Caco-2 (cell line): Measurements from ENCODE around the gene TIMM44. TPM values are rescaled to one million over a fixed set of nuclear protein-coding genes. Genes with fewer than 3 reads are reported as not detected.
"Not testable (repeated sequence)": the region's sequence is repeated elsewhere in the genome, so short reads cannot be mapped to it uniquely, and the experiment has no call there.

Experiments used
- BruUV-seq: library from RNA; stranded (reverse); fragments of 400-500 nt; replicated peaks from 2 replicates; lab custom pipeline; 2021; lab: Mats Ljungman, UMichigan
- CTCF ChIA-PET: fragments of 300-600 bp; sonication (Branson Sonifier 250); formaldehyde crosslinking; loops from one replicate; lab custom pipeline; 2022; ENCODE audit warnings: antibody characterized with exemption; lab: Charles Lee
- POLR2A ChIA-PET: fragments of 300-600 bp; sonication (Branson Sonifier 250); formaldehyde crosslinking; loops from one replicate; lab custom pipeline; 2022; ENCODE audit warnings: antibody characterized with exemption; lab: Charles Lee
- DNase-seq, 2 experiments: peaks; one replicate each; pipeline versions ENCODE4 v3.0.0 to v3.0.0-alpha.2; 2020 to 2022
- H3K27me3 ChIP-seq: replicated peaks from 2 replicates; pipeline ENCODE4 v1.6.0; 2011; ENCODE audit warnings: low read length; ENCODE audit not compliant: control insufficient read depth, insufficient read depth
- H3K36me3 ChIP-seq: 2 replicates; pipeline ENCODE4 v1.5.1; 2011; ENCODE audit warnings: low read length; ENCODE audit not compliant: control insufficient read depth, insufficient read depth
- H3K4me1 ChIP-seq: fragments of 250-450 bp; sonication (Bioruptor Pico); 2 replicates; pipeline ENCODE4 v1.5.1; 2020; ENCODE audit warnings: mild to moderate bottlenecking
- H3K4me3 ChIP-seq: 2 replicates; pipeline ENCODE4 v1.5.1; 2011; ENCODE audit warnings: low read depth, mild to moderate bottlenecking, control low read depth, low read length
- H3K9me3 ChIP-seq: fragments of 250-450 bp; sonication (Bioruptor Pico); 2 replicates; pipeline ENCODE4 v1.5.1; 2020; ENCODE audit warnings: mild to moderate bottlenecking, moderate library complexity
- H3K27ac Mint-ChIP-seq: one replicate; pipeline ENCODE4 v1.8.0; 2022; ENCODE audit warnings: mixed read lengths; ENCODE audit not compliant: unreplicated experiment
- H3K27me3 Mint-ChIP-seq: one replicate; pipeline ENCODE4 v1.8.0; 2022; ENCODE audit warnings: mixed read lengths; ENCODE audit not compliant: insufficient read depth, unreplicated experiment
- H3K36me3 Mint-ChIP-seq: one replicate; pipeline ENCODE4 v1.8.0; 2022; ENCODE audit warnings: mild to moderate bottlenecking, mixed read lengths; ENCODE audit not compliant: insufficient read depth, unreplicated experiment
- H3K4me1 Mint-ChIP-seq: one replicate; pipeline ENCODE4 v1.8.0; 2022; ENCODE audit warnings: low read depth, mixed read lengths; ENCODE audit not compliant: unreplicated experiment
- H3K4me3 Mint-ChIP-seq: one replicate; pipeline ENCODE4 v1.8.0; 2022; ENCODE audit warnings: mild to moderate bottlenecking, moderate library complexity, mixed read lengths; ENCODE audit not compliant: unreplicated experiment
- H3K9me3 Mint-ChIP-seq: one replicate; pipeline ENCODE4 v1.8.0; 2022; ENCODE audit warnings: mixed read lengths; ENCODE audit not compliant: unreplicated experiment
- intact Hi-C: fragments of 100-400 bp; cut with micrococcal nuclease; formaldehyde crosslinking; loops from one replicate; pipeline ENCODE4 v1.10.0; 2022; ENCODE audit not compliant: unreplicated experiment
- total RNA-seq: library from RNA; stranded (reverse); gene quantifications from 2 replicates; pipeline ENCODE4 v1.2.3, GENCODE V29; 2022
- TF ChIP-seq, protein P1 (sequence below), 2 experiments: fragments of 200-600 bp in 1 of 2; IDR thresholded peaks; 1 replicate in 1 of 2; 2 replicates in 1 of 2; pipeline versions ENCODE4 v1.5.1 to v1.8.0; 2011 to 2022; ENCODE audit warnings: antibody characterized with exemption in 1 of 2, control low read depth in 1 of 2, inconsistent platforms in 1 of 2, low read depth in 1 of 2, low read length in 1 of 2, mild to moderate bottlenecking in 1 of 2, moderate library complexity in 1 of 2; ENCODE audit not compliant: insufficient read depth in 1 of 2, severe bottlenecking in 1 of 2, unreplicated experiment in 1 of 2

The TIMM44 gene
- total RNA-seq, 1 experiment from 2014 or later: 129 TPM

DNA sequence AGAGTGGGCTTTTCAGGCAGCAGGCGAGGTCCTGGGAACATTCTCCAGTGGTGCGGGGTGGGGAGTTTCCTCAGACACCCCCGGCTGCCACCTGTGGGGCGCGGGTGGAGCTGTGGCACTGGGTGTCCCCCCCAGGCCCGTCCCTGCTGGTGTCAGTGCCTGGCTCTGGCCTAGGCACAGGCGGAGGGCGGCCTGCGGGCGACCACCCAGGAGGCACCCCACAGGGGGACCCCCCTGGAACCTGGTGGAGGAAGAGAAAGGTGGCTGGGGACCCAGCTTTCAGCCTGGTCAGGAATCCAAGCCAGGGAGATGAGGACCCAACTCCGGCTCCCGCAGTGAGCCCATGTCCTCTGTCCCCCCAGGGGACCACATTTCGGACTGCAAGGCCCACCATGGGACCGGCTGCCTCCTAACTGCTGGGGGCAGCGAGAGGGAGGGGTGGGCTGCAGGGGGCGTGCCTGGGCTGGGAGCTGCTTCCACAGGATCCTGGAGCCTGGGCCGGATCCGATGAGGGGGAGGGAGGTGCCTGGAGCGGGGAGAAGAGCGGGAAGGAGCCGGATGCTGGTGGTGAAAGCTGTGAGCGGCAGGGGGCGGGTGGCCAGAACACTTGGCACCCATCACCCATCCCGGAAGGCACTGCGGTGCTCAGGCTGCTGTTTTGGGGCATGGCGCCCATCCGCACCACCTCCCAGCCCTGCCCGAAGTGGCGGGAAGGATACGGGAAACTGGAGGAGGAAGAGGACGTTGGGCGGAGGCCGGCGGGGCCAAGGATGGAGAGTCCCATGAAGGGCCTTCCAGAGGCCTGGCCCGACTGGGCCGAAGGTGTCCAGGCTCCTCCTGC lies 12.0 kb downstream of the TIMM44 start:
- H3K27me3 Mint-ChIP-seq: no peaks in the 10 kb centered on the region
- Histone ChIP-seq H3K27me3 (no peaks in the 10 kb centered on the region), H3K4me3 (no peak overlapping the region), H3K36me3 (peaks cover 1% of the 10 kb centered on the region; the same call in 1 of the 2 replicates), H3K9me3 (no peaks in the 10 kb centered on the region), H3K4me1 (peaks cover 12% of the 10 kb centered on the region)
- ChIA-PET POLR2A (interaction anchor here (0.7 kb wide), 1 partner anchor 13 kb away, joined by 3 read pairs; no protein-coding TSS in a partner anchor), CTCF (interaction anchor here (0.9 to 2.5 kb wide), 2 partner anchors 11 to 13 kb away, joined by 3 to 19 read pairs; partner anchors contain the start of gene SNAPC2)
- H3K36me3 Mint-ChIP-seq: peaks cover 84% of the 10 kb centered on the region
- H3K9me3 Mint-ChIP-seq: no peaks in the 10 kb centered on the region
- intact Hi-C loops: no loop called here
- DNase-seq: no peak
- peaks cover 10% of the 10 kb centered on the region for H3K4me1 Mint-ChIP-seq
- no TSS peak for BruUV-seq
- TF ChIP-seq, protein P1, sequence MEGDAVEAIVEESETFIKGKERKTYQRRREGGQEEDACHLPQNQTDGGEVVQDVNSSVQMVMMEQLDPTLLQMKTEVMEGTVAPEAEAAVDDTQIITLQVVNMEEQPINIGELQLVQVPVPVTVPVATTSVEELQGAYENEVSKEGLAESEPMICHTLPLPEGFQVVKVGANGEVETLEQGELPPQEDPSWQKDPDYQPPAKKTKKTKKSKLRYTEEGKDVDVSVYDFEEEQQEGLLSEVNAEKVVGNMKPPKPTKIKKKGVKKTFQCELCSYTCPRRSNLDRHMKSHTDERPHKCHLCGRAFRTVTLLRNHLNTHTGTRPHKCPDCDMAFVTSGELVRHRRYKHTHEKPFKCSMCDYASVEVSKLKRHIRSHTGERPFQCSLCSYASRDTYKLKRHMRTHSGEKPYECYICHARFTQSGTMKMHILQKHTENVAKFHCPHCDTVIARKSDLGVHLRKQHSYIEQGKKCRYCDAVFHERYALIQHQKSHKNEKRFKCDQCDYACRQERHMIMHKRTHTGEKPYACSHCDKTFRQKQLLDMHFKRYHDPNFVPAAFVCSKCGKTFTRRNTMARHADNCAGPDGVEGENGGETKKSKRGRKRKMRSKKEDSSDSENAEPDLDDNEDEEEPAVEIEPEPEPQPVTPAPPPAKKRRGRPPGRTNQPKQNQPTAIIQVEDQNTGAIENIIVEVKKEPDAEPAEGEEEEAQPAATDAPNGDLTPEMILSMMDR (IDR thresholded peaks at IDR 0.05; ENCODE audit: insufficient read depth in 1 of 2, low read depth in 1 of 2, low read length in 1 of 2, severe bottlenecking in 1 of 2, unreplicated experiment in 1 of 2): no peak
- H3K4me3 Mint-ChIP-seq: no peak overlapping the region
- no peak overlapping the region for H3K27ac Mint-ChIP-seq

DNA sequence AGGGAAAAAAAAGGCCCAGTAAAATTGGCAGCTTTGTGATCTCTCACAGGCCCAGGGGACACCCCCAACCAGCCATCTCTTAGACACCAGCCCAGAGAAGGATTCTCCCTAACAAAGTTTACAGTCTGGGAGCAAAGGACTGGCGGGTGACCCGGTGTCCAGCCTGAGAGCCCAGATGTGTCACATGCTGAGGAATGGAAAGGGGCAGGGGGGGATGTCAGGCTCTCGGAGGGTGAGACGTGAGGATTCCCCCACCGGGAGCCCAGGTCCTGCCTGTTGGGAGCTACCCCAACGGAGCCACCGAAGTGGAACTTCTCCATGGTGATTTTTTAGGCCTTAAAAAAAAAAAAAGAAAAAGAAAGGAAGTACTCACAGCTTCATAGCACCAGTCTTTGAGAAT lies 12.7 kb downstream of the TIMM44 start:
- H3K4me3 Mint-ChIP-seq: no peak overlapping the region
- H3K27me3 Mint-ChIP-seq: no peaks in the 10 kb centered on the region
- H3K4me1 Mint-ChIP-seq: peaks cover 10% of the 10 kb centered on the region
- intact Hi-C loops: no loop called here
- ChIA-PET CTCF (interaction anchor here (0.9 to 2.5 kb wide), 2 partner anchors 10 to 14 kb away, joined by 3 to 19 read pairs; partner anchors contain the start of gene SNAPC2), POLR2A (no interaction called here)
- H3K9me3 Mint-ChIP-seq: no peaks in the 10 kb centered on the region
- Histone ChIP-seq H3K36me3 (peaks cover 1% of the 10 kb centered on the region; the same call in 1 of the 2 replicates), H3K4me1 (peaks cover 16% of the 10 kb centered on the region), H3K4me3 (no peak overlapping the region), H3K27me3 (no peaks in the 10 kb centered on the region), H3K9me3 (no peaks in the 10 kb centered on the region)
- no TSS peak for BruUV-seq
- no peak for DNase-seq
- H3K27ac Mint-ChIP-seq: no peak overlapping the region
- H3K36me3 Mint-ChIP-seq: peaks cover 83% of the 10 kb centered on the region
- TF ChIP-seq, protein P1 (IDR thresholded peaks at IDR 0.05; ENCODE audit: insufficient read depth in 1 of 2, low read depth in 1 of 2, low read length in 1 of 2, severe bottlenecking in 1 of 2, unreplicated experiment in 1 of 2): no peak

DNA sequence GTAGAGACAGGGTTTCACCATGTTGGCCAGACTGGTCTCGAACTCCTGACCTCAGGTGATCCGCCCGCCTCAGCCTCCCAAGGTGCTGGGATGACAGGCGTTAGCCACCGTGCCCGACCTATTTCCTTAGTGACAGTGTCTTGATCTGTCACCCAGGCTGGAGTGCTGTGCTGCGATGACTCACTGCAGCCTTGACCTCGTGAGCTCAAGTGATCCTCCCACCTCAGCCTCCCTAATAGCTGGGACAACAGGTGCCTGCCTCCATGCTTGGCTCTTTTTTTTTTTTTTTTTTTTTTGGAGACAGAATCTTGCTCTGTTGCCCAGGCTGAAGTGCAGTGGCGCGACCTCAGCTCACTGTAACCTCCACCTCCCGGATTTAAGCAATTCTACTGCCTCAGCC lies 13.4 kb downstream of the TIMM44 start:
- H3K4me3 Mint-ChIP-seq, DNase-seq, H3K27me3 Mint-ChIP-seq, H3K4me3 ChIP-seq, intact Hi-C loops, BruUV-seq, H3K27me3 ChIP-seq, POLR2A ChIA-PET, H3K9me3 Mint-ChIP-seq, H3K9me3 ChIP-seq, H3K36me3 ChIP-seq: not testable (repeated sequence)
- peak overlapping the region; percentile 73 for H3K27ac Mint-ChIP-seq
- peaks cover 10% of the 10 kb centered on the region for H3K4me1 Mint-ChIP-seq
- CTCF ChIA-PET: interaction anchor here (1.4 to 2.5 kb wide), 3 partner anchors 9 to 14 kb away, joined by 5 to 27 read pairs (median 19); partner anchors contain the start of genes SNAPC2 and TIMM44
- H3K4me1 ChIP-seq: peaks cover 16% of the 10 kb centered on the region
- H3K36me3 Mint-ChIP-seq: peaks cover 80% of the 10 kb centered on the region
